ENCODE measurements around the gene CCDC88B.

DNA sequence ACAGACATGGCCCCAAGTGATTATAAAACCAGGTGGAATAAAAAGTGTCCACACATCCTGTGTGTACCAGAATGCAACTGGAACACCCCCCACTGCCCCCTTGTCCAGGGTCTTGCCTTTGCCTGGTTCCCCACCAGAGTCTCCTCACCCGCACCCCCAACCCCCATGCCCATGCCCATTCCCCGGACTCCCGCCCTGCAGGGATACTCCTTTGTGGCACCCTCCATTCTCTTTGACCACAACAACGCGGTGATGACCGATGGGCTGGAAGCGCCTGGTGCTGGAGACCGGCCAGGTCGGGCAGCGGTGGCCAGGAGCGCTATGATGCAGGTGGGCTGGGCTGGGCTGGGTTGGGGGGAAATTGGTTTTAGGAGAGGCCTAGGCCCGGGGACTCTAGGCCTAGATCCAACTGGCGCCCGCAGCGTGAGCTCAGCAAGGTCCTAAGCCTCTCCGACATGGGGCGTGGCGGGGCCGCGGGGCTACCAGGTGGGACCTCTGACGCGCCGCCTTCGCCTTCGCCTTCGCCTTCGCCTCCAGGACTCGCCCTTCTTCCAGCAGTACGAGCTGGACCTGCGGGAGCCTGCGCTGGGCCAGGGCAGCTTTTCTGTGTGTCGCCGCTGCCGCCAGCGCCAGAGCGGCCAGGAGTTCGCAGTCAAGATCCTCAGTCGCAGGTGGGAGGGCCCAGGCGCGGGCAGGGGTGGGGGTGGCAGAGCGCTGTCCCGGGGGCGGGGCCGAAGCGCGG, 28.1 kb downstream of the CCDC88B start:
- TF ChIP-seq, protein P1, sequence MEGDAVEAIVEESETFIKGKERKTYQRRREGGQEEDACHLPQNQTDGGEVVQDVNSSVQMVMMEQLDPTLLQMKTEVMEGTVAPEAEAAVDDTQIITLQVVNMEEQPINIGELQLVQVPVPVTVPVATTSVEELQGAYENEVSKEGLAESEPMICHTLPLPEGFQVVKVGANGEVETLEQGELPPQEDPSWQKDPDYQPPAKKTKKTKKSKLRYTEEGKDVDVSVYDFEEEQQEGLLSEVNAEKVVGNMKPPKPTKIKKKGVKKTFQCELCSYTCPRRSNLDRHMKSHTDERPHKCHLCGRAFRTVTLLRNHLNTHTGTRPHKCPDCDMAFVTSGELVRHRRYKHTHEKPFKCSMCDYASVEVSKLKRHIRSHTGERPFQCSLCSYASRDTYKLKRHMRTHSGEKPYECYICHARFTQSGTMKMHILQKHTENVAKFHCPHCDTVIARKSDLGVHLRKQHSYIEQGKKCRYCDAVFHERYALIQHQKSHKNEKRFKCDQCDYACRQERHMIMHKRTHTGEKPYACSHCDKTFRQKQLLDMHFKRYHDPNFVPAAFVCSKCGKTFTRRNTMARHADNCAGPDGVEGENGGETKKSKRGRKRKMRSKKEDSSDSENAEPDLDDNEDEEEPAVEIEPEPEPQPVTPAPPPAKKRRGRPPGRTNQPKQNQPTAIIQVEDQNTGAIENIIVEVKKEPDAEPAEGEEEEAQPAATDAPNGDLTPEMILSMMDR (conservative IDR thresholded peaks at IDR 0.05; ENCODE audit: low read depth in 2 of 2): no peak
- no peak for TF ChIP-seq JUNB (IDR thresholded peaks at IDR 0.05; ENCODE audit: unreplicated experiment)
